Ishikawa (cell line): Measurements from ENCODE around the gene MRPS34.

ENCODE experiments used
- CEBPB ChIP-seq: IDR thresholded peaks from 2 replicates; pipeline ENCODE4 v1.6.1; 2012
- CREB1 ChIP-seq: IDR thresholded peaks from 2 replicates; pipeline ENCODE4 v1.6.1; 2012; ENCODE audit warnings: low read depth
- EGR1 ChIP-seq: IDR thresholded peaks from 2 replicates; pipeline ENCODE4 v1.6.1; 2012
- EP300 ChIP-seq: IDR thresholded peaks from 2 replicates; pipeline ENCODE4 v1.6.1; 2012; ENCODE audit warnings: borderline replicate concordance
- FOXM1 ChIP-seq: IDR thresholded peaks from 2 replicates; pipeline ENCODE4 v1.6.1; 2012; ENCODE audit warnings: low read depth, borderline replicate concordance
- MAX ChIP-seq: IDR thresholded peaks from 2 replicates; pipeline ENCODE4 v1.6.1; 2012
- NFIC ChIP-seq: IDR thresholded peaks from 2 replicates; pipeline ENCODE4 v1.6.1; 2012
- RAD21 ChIP-seq: IDR thresholded peaks from 2 replicates; pipeline ENCODE4 v1.6.1; 2012; ENCODE audit warnings: low read depth
- REST ChIP-seq: IDR thresholded peaks from 2 replicates; pipeline ENCODE4 v1.6.1; 2012; ENCODE audit warnings: low read depth, mild to moderate bottlenecking
- TAF1 ChIP-seq: IDR thresholded peaks from 2 replicates; pipeline ENCODE4 v1.6.1; 2012; ENCODE audit warnings: low read depth, mild to moderate bottlenecking
- TCF12 ChIP-seq: IDR thresholded peaks from 2 replicates; pipeline ENCODE4 v1.6.1; 2012; ENCODE audit warnings: low read depth
- TEAD4 ChIP-seq: IDR thresholded peaks from 2 replicates; pipeline ENCODE4 v1.6.1; 2012
- YY1 ChIP-seq: IDR thresholded peaks from 2 replicates; pipeline ENCODE4 v1.6.1; 2012; ENCODE audit warnings: low read depth
- ZBTB7A ChIP-seq: IDR thresholded peaks from 2 replicates; pipeline ENCODE4 v1.6.1; 2012; ENCODE audit warnings: low read depth
- TF ChIP-seq, protein P1 (sequence below): IDR thresholded peaks from 2 replicates; pipeline ENCODE4 v1.6.1; 2012

MRPS34 gene

GRCh38 chr16:1793578-1794220 is 20.8 kb upstream of the MRPS34 start, which contains the start of gene IGFALS:
IGFALS (minus strand) TSS chr16:1793705; CDS start chr16:1793652, 53 bp downstream.
- no peak for TF ChIP-seq MAX
- TF ChIP-seq REST, result no peak
- TF ChIP-seq CEBPB, result no peak
- no peak for TF ChIP-seq CREB1
- no peak for TF ChIP-seq TCF12
- no peak for TF ChIP-seq RAD21
- TF ChIP-seq YY1, result no peak
- no peak for TF ChIP-seq EGR1
- TF ChIP-seq NFIC, result no peak
- no peak for TF ChIP-seq TEAD4
- TF ChIP-seq, protein P1, sequence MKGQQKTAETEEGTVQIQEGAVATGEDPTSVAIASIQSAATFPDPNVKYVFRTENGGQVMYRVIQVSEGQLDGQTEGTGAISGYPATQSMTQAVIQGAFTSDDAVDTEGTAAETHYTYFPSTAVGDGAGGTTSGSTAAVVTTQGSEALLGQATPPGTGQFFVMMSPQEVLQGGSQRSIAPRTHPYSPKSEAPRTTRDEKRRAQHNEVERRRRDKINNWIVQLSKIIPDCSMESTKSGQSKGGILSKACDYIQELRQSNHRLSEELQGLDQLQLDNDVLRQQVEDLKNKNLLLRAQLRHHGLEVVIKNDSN, result no peak
- no peak for TF ChIP-seq ZBTB7A
- no peak for TF ChIP-seq EP300
- no peak for TF ChIP-seq FOXM1
- TF ChIP-seq TAF1, result no peak

GRCh38 chr16:1792836-1793577 is 20.1 kb upstream of the MRPS34 start:
- no peak for TF ChIP-seq YY1
- TF ChIP-seq ZBTB7A, result peak; percentile 25; the same call in 1 of the 2 replicates

DNA sequence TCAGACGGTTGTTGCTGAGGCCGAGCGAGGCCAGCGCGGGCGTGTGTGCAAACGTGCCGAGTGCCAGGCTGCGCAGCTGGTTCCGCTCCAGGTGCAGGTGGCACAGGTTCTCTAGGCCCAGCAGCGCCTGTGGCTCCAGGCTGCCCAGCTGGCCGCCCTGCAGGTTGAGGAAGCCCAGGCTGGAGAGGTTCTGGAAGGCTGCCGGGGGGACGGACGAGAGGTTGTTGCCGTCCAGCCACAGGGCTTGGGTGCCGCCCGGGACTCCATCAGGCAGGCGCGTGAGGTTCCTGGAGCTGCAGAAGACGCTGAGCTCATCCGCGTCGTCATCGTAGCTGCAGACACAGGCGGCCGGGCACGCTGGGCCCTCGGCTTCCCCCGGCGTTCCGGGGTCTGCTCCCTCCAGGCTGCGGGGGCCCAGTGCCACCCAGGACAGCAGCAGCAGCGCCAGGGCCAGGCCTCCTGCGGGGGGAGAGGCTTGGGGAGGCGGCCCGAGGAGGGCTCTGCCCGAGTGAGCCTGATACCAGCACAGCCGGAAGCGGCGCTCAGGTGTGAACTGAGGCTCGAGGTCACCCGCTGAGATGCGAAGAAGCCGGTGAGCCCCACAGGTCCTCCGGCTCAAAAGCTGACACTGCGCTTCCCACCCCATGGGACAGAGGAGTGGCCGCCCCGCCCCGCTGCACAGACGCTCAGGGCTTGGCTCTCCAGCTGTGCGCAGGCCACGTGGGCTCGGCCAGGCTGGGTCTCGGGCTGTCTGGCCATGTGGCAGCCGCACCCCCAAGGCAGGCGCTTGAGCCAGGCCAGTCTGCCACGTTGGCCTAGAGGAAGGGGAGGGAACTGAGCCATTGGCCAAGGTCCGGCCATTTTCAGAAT is 19.2 kb upstream of the MRPS34 start:
- TF ChIP-seq TAF1 (no peak), ZBTB7A (no peak), REST (no peak), MAX (peak; percentile 97), FOXM1 (no peak), NFIC (peak; percentile 21; the same call in 1 of the 2 replicates), YY1 (no peak), RAD21 (no peak), TEAD4 (peak; percentile 5; the same call in 1 of the 2 replicates), TCF12 (peak; percentile 47; the same call in 1 of the 2 replicates), EP300 (peak; percentile 39; the same call in 1 of the 2 replicates), CREB1 (no peak), CEBPB (no peak), EGR1 (no peak)
- TF ChIP-seq, protein P1, result peak; percentile 91

- TF ChIP-seq RAD21, result no peak
- TF ChIP-seq ZBTB7A, result no peak
- TF ChIP-seq TEAD4, result no peak
- no peak for TF ChIP-seq CEBPB
- no peak for TF ChIP-seq NFIC
Observed at GRCh38 chr16:1791256-1791942, 18.5 kb upstream of the MRPS34 start.
